HG02981 (cell line): ENCODE results near the gene DAPP1.
"Not testable (repeated sequence)": the region's sequence is repeated elsewhere in the genome, so short reads cannot be mapped to it uniquely, and the experiment has no call there.

Source experiments
- ATAC-seq: cut with Tn5 transposase; IDR thresholded peaks from one replicate; pipeline ENCODE4 v1.9.1; 2021; ENCODE audit warnings: mild to moderate bottlenecking, moderate library complexity; ENCODE audit not compliant: unreplicated experiment

DAPP1 gene

GRCh38 chr4:99816545-99817308, at the start of gene DAPP1:
Gene DAPP1, plus strand, starts transcription at chr4:99816827. Its CDS starts 87 bp downstream, at chr4:99816914.
- ATAC-seq: peak; percentile 97

- not testable (repeated sequence) for ATAC-seq
Observed at GRCh38 chr4:99770842-99771241, 45.8 kb upstream of the DAPP1 start.

- ATAC-seq: no peak
Observed at GRCh38 chr4:99783940-99784339, 32.7 kb upstream of the DAPP1 start.

- ATAC-seq: no peak
Observed at GRCh38 chr4:99784842-99785241, 31.8 kb upstream of the DAPP1 start.

GRCh38 chr4:99790796-99791617, 25.6 kb upstream of the DAPP1 start:
- ATAC-seq: no peak

- ATAC-seq: no peak
Observed at GRCh38 chr4:99800332-99801004, 16.2 kb upstream of the DAPP1 start.

- ATAC-seq: no peak
Observed at GRCh38 chr4:99801005-99801699, 15.5 kb upstream of the DAPP1 start.

GRCh38 chr4:99803566-99804101, 13.0 kb upstream of the DAPP1 start:
- no peak for ATAC-seq

GRCh38 chr4:99806545-99806944, 10.1 kb upstream of the DAPP1 start:
- ATAC-seq: no peak

GRCh38 chr4:99807666-99808065, 9.0 kb upstream of the DAPP1 start:
- ATAC-seq: no peak

- peak; percentile 89 for ATAC-seq
Observed at GRCh38 chr4:99808260-99808857, 8.3 kb upstream of the DAPP1 start.

GRCh38 chr4:99809326-99809725, 7.3 kb upstream of the DAPP1 start:
- no peak for ATAC-seq

- ATAC-seq: no peak
Observed at GRCh38 chr4:99810536-99810935, 6.1 kb upstream of the DAPP1 start.

GRCh38 chr4:99811117-99811516, 5.5 kb upstream of the DAPP1 start:
- no peak for ATAC-seq

GRCh38 chr4:99811850-99812249, 4.8 kb upstream of the DAPP1 start:
- ATAC-seq: no peak

- ATAC-seq: no peak
Observed at GRCh38 chr4:99815597-99816011, 1.0 kb upstream of the DAPP1 start.

- ATAC-seq: peak; percentile 23
Observed at GRCh38 chr4:99817309-99817890, 773 bp downstream of the DAPP1 start.

- no peak for ATAC-seq
Observed at GRCh38 chr4:99818661-99819060, 2.0 kb downstream of the DAPP1 start.

GRCh38 chr4:99821918-99822503, 5.4 kb downstream of the DAPP1 start:
- peak; percentile 71 for ATAC-seq
